Colon (tissue), 2 donors: Measurements from ENCODE around the gene PRXL2C.
"Not testable (repeated sequence)": the region's sequence is repeated elsewhere in the genome, so short reads cannot be mapped to it uniquely, and the experiment has no call there.

Experiments used
- FAIRE-seq: peaks from 2 replicates; lab custom pipeline; 2012; peaks lifted over from hg19 to GRCh38; lab: Jason Lieb, UNC
- donor health status: control.
- donor health status: control.

PRXL2C gene

GRCh38 chr9:96655198-96655851 is at the start of gene PRXL2C:
Gene PRXL2C, minus strand, starts transcription at chr9:96655317. Its CDS starts 36 bp downstream, at chr9:96655281.
- FAIRE-seq, result no peak

DNA sequence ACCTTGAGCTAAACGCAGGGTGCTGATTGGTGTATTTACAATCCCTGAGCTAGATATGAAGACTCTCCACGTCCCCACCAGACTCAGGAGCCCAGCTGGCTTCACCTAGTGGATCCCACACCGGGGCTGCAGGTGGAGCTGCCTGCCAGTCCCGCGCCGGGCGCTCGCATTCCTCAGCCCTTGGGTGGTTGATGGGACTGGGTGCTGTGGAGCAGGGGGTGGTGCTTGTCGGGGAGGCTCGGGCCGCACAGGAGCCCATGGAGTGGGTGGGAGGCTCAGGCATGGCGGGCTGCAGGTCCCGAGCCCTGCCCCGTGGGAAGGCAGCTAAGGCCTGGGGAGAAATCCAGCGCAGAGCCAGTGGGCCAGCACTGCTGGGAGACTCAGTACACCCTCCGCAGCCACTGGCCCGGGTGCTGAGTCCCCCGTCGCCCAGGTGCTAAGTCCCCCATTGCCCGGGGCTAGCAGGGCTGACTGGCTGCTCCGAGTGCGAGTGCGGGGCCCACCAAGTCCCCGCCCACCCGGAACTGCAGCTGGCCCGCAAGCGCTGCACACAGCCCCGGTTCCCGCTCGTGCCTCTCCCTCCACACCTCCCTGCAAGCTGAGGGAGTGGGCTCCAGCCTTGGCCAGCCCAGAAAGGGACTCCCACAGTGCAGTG is 45.7 kb upstream of the PRXL2C start:
- FAIRE-seq, result not testable (repeated sequence)

DNA sequence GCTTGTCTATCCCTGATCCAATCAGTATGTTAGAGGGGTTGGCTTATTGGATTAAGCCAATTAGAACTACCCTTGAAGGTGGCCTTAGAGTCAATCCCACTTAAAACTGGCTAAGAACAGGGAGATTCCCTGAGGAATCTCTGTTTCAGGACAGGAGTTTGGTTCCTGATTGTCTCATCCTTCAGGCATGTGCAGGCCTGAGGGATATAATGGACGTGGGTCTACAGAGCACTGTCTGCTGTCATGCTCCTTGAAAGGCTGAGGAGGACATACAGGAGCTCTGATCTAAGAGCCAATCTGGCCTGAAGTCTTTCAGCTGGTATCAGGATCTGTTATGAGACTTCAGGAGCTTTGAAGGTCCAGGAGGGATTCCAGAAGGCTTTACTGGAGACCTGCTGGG is 36.2 kb upstream of the PRXL2C start:
- no peak for FAIRE-seq

DNA sequence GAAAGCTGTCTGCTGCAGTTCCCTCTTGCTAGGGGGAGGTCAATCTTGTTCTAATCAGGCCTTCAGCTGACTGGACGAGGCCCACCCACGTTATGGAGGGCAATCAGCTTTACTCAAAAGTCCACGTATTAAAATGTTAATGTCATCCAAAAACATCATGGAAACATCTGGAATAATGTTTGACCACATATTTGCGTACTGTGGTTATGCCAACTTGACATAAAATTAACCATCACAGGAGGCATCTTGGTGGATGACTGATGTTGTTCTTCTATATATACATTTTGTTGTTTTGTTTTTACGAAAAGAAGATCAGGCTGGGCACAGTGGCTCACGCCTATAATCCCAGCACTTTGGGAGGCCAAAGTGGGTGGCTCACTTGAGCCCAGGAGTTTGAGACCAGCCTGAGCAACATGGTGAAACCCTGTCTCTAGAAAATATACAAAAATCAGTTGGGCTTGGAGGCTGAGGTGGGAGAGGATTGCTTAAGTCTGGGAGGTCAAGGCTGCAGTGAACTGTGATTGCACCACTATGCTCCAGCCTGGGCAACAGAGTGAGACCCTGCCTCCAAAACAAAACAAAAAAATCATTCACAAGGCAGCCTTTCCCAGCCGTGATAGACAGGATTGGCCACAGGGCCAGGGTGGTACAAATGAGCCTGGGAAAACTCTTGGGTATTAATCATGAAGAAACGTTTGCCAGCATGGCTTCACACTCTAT is 33.8 kb upstream of the PRXL2C start:
- FAIRE-seq, result no peak

DNA sequence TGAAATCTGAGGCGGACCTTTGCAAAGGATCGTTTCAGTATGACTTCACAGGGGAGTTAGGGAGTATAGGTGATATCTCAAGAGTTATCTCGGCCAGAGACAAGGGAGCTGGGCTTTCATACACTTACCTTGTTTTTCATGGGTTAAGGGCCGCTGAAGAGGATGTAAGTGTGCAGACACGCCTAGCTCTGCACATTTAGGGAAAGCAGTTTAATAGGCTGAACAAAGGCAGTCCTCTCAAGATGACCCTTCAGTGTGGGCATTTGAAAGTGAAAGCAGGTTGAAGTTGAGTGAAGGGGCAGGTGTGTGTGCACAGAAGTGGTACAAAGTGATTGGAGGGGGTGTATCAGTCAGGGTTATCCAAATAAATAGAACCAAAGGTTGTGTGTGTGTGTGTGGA is 33.1 kb upstream of the PRXL2C start:
- FAIRE-seq, result no peak

DNA sequence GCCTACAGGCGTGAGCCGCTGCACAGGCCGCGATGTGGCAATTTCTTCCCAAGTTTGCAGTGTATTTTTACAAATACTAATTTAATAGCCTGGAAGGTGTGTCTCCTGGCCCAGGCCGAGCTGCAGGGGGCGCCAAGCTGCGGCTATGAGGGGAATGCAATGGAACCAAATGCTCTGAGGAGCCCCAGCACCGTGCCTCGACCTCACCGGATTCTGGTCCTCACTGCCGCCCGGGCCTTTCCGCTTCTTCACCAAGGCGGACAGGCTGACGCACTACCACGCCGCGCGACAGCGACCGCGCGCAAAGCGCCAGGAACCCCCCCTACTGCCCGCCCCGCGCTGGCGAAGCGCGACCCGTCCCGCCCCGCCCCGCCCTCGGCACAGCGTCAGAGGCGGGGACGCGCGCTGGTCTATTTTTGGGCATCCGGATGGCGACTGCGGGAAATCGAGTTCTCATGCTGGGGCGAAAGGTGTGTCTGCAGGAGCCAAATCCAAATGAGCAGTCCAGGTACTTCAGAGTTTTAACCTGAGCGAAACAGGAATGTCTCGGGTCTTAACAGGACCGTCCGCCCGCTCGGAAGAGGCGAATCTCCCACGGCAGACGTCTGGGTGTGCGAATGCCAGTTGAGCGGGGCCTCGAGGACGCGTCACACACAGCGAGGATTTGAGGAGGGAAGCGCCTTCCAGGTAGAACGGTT is 31.7 kb upstream of the PRXL2C start:
- FAIRE-seq, result no peak

DNA sequence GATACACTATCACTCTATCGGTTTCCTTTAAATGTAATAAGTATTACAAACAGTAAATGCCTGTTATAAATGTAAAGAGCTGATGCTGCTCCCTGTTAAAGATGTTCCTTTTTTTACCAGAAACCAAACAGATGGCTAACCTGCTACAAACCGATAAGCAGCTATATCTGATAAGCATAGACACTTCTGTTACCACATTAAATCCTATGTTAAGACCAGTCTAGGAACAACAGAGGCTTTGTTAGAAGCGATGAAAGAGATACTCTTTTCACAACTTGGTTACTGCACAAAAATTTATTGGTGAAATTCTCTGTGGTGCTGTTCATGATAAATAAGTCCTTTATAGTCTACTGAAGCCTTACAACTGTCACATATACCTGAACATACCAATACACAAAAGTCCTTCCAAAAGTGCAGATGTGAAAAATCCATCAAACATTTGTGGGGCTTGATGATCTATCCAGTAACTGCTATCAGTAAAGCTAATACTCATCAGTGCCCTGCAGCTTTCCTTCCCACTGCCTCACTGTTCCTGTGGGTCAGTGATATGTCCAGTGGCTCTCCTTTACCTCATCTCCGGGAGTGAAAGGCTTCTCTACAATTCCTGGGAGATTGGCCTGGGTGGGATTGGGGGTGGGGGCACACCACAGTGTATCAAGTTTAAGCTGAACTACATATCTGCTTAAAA is 25.8 kb upstream of the PRXL2C start:
- no peak for FAIRE-seq

- no peak for FAIRE-seq
Measured at GRCh38 chr9:96674906-96675538, 19.9 kb upstream of the PRXL2C start.

- FAIRE-seq, result not testable (repeated sequence)
Measured at GRCh38 chr9:96673786-96674185, 18.7 kb upstream of the PRXL2C start.

DNA sequence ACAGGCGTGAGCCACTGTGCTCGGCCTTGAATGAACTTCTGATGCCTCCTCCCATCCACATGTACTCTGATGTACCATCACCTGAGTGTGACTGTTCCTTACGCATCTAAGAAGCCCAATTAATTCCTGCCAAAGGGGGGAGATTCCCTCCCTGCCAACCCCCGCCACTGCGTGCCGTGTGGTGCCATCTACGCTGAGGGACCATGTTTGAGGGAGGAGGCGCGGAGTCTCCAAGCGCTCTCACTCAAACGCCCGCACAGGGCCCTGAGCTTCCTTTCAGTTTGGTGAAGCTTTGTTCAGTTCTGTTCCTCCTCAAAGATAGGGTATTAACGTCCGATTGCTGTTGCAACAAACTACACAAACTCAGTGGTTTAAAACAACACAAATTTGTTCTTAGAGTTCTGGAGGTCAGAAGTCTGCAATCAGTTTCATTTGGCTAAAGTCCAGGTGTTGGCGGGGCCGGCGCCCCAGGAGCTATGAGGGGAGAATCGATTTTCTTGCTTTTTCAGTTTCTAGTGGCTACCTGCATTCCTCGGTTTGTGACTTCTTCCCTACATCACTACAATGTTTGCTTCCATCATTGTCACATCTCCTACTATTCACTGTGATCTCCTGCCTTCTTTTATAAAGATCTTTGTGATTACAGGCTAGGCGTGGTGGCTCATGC is 13.9 kb upstream of the PRXL2C start:
- no peak for FAIRE-seq

DNA sequence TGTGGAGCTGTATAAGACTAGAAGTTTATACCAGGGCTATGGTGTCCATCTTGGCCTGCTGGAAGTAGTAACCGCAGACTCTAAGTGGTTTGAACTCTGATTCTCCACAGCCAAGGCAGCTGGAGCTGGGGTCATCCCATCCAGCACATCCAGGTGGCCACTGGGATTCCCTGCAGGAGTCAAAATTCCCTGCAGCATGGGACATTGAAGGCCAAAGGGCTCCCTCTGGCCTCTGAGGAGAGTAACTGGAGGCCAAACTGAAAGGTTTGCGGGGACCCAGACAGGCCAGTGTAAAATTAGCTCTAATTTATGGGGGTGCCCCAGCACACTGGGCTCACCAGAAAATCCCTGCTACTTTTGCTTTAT is 12.2 kb upstream of the PRXL2C start:
- FAIRE-seq, result no peak

GRCh38 chr9:96666653-96667362 is 11.7 kb upstream of the PRXL2C start:
- not testable (repeated sequence) for FAIRE-seq

DNA sequence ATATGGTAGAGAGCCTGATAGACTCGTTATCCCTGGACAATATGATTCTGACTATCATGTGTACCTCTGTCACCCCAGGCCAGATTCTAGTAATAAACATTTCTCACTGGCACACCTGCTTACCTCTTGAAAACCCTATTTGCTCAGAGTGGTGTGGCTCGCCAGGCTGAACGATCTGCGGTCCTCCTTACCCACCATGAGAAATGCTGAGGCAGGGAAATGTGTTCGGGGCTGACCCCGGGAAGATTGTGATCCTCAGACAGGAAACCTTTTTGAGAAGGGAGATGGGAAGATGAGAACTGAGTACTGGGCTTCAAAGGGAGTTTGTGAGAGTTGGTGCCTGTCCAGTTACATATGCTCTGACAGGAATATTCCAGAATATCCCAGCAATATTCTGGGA is 10.7 kb upstream of the PRXL2C start:
- FAIRE-seq, result no peak

- no peak for FAIRE-seq
Measured at GRCh38 chr9:96663506-96664120, 8.5 kb upstream of the PRXL2C start.

- no peak for FAIRE-seq
Measured at GRCh38 chr9:96661711-96662110, 6.6 kb upstream of the PRXL2C start.

DNA sequence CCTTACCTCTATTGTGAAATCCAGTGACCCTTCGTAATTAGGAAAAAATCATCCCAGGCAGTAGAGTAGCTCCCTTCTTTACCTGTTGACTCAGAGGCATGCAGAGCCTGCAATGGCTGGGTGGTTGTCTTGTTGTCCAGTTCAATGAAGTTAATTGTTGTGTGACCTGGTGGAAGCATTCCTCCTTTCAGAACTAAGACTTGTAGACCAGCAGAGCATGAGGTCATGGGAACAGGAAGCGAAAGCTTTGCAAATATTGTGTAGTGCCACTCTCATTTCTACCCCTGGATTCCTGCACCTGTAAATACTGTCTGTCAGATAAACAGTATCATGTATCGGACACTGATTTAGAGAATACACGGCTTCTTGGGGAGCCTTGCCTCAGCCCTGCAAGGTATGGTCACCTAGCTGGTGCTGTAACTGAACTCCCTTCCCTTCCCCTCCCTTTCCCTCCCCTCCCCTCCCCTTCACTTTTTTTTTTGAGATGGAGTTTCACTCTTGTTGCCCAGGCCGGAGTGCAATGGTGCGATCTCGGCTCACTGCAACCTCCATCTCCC is 5.7 kb upstream of the PRXL2C start:
- no peak for FAIRE-seq

- no peak for FAIRE-seq
Measured at GRCh38 chr9:96654450-96655197, 493 bp downstream of the PRXL2C start.

DNA sequence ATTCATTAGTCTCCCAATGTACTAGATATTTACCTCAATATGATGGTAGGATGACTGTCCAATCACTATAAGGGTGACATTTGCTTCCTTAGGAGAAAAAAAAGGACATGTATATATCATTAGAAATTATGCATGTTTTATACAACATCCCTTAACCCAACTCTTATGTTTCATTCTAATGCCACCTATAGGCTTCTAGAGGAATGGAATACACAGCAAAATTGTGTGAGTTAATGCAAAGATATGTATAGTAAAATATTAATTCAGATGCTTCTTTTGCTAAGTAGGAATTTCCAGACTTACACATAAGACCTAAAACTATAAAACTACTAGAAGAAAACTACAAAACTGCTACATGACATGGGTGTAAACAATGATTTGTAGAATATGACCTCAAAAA is 3.5 kb downstream of the PRXL2C start:
- FAIRE-seq, result no peak
